GM20431 (cell line): ENCODE data around the gene GLUD2.
"Not testable (repeated sequence)": the region's sequence is repeated elsewhere in the genome, so short reads cannot be mapped to it uniquely, and the experiment has no call there.

Experiments
- in situ Hi-C: fragments of 300-500 bp; cut with MseI, MboI; formaldehyde crosslinking; loops from one replicate; pipeline ENCODE4 v1.15.0; 2020; ENCODE audit warnings: low sequenced_read_pairs; ENCODE audit not compliant: unreplicated experiment

GLUD2 gene

GRCh38 chrX:121047441-121048419, at the start of gene GLUD2:
TSS of gene GLUD2 (plus strand) at chrX:121047610. CDS start at chrX:121047685, 75 bp downstream.
- in situ Hi-C loops = not testable (repeated sequence)

GRCh38 chrX:120999413-120999812, 48.0 kb upstream of the GLUD2 start:
- in situ Hi-C loops = no loop called here

- in situ Hi-C loops = no loop called here
These were observed 46.8 kb upstream of the GLUD2 start for GRCh38 chrX:121000589-121000988.

GRCh38 chrX:121008920-121009319, 38.5 kb upstream of the GLUD2 start:
- in situ Hi-C loops = no loop called here

- in situ Hi-C loops = no loop called here
These were observed 37.6 kb upstream of the GLUD2 start for GRCh38 chrX:121009764-121010163.

- in situ Hi-C loops = no loop called here
These were observed 37.2 kb upstream of the GLUD2 start for GRCh38 chrX:121010218-121010617.

GRCh38 chrX:121011254-121011653, 36.2 kb upstream of the GLUD2 start:
- in situ Hi-C loops = no loop called here

GRCh38 chrX:121013897-121014455, 33.4 kb upstream of the GLUD2 start:
- in situ Hi-C loops = no loop called here

GRCh38 chrX:121014826-121015225, 32.6 kb upstream of the GLUD2 start:
- in situ Hi-C loops = no loop called here

GRCh38 chrX:121028419-121028818, 19.0 kb upstream of the GLUD2 start:
- in situ Hi-C loops = no loop called here

GRCh38 chrX:121030083-121030482, 17.3 kb upstream of the GLUD2 start:
- in situ Hi-C loops = no loop called here

- in situ Hi-C loops = no loop called here
These were observed 14.9 kb upstream of the GLUD2 start for GRCh38 chrX:121032531-121032930.

- in situ Hi-C loops = no loop called here
These were observed 11.3 kb upstream of the GLUD2 start for GRCh38 chrX:121036137-121036536.

GRCh38 chrX:121036951-121037350, 10.5 kb upstream of the GLUD2 start:
- in situ Hi-C loops = no loop called here

GRCh38 chrX:121050781-121051180, 3.4 kb downstream of the GLUD2 start:
- in situ Hi-C loops = no loop called here

- in situ Hi-C loops = no loop called here
These were observed 4.7 kb downstream of the GLUD2 start for GRCh38 chrX:121052122-121052521.

GRCh38 chrX:121062289-121062688, 14.9 kb downstream of the GLUD2 start:
- in situ Hi-C loops = no loop called here

GRCh38 chrX:121064579-121064978, 17.2 kb downstream of the GLUD2 start:
- in situ Hi-C loops = no loop called here

- in situ Hi-C loops = not testable (repeated sequence)
These were observed 36.8 kb downstream of the GLUD2 start for GRCh38 chrX:121084247-121084646.

GRCh38 chrX:121084903-121085611, 37.6 kb downstream of the GLUD2 start:
- in situ Hi-C loops = no loop called here

- in situ Hi-C loops = no loop called here
These were observed 38.2 kb downstream of the GLUD2 start for GRCh38 chrX:121085612-121086010.
